Measurements from ENCODE around the gene ORC5. TPM values are rescaled to one million over a fixed set of nuclear protein-coding genes. Genes with fewer than 3 reads are reported as not detected.

The ORC5 gene
- total RNA-seq, 1 experiment from 2014 or later = 25.9 TPM

- peaks cover 2% of the 10 kb centered on the region; the same call in 1 of the 2 replicates for H3K27me3 Mint-ChIP-seq (ENCODE audit: low read depth)
- WGBS (ENCODE audit: extremely low coverage, insufficient read length, low lambda C conversion rate) = no CpG with 5 or more reads among the region's 3 CpGs
These were observed 83.3 kb downstream of the ORC5 start for GRCh38 chr7:104124469-104124868.

More at GRCh38 chr7:104124469-104124868, 83.3 kb downstream of the ORC5 start:
- H4K91ac ChIP-seq (ENCODE audit: insufficient read length, low read depth, low read length) = no peak overlapping the region
- H3K14ac ChIP-seq (ENCODE audit: insufficient read depth, low read length) = no peak overlapping the region
- no peaks in the 10 kb centered on the region; the same call in 1 of the 2 replicates for H3K4me1 ChIP-seq (ENCODE audit: insufficient read depth, low read length)
- Mint-ChIP-seq H3K9me3 (no peaks in the 10 kb centered on the region), H3K4me3 (no peak overlapping the region), H3K36me3 (ENCODE audit: insufficient read depth in 1 of 3, low read depth in 3 of 3) (peaks cover 0 to 12% (median 4%) of the 10 kb centered on the region in 3 experiments; a peak in 6 of 7 replicates), H3K27ac (no peak overlapping the region), H3K4me1 (0 out of 4 replicates have a peak, but pooled peaks cover 0 to 2% of the 10 kb centered on the region in 2 experiments)
- H3K18ac ChIP-seq (ENCODE audit: insufficient read length, low read depth, low read length) = no peak overlapping the region
- DNase-seq = no peak
- no peaks in the 10 kb centered on the region for H3K79me2 ChIP-seq (ENCODE audit: insufficient read depth, low read length)
- H3K9ac ChIP-seq (ENCODE audit: extremely low read depth, insufficient read length, low read length) = no peak overlapping the region
- H3K79me1 ChIP-seq (ENCODE audit: insufficient read depth, low read depth, low read length, poor library complexity, severe bottlenecking) = no peaks in the 10 kb centered on the region
- no peak overlapping the region for H2BK12ac ChIP-seq (ENCODE audit: insufficient read length, low read depth, low read length)
- H3K27ac ChIP-seq (ENCODE audit: insufficient read length, low read depth, low read length) = no peak overlapping the region
- no peak overlapping the region for H2AFZ ChIP-seq (ENCODE audit: low read length)
- no peak overlapping the region for H2BK20ac ChIP-seq (ENCODE audit: low read depth, low read length, poor library complexity, severe bottlenecking)
- H2BK120ac ChIP-seq (ENCODE audit: low read depth, low read length, poor library complexity, severe bottlenecking) = no peak overlapping the region
- no peak overlapping the region for H3T11ph ChIP-seq (ENCODE audit: low read length)
- no peak overlapping the region for H3K4ac ChIP-seq (ENCODE audit: low read depth, low read length)
- no peak overlapping the region for H2BK15ac ChIP-seq (ENCODE audit: low read depth, low read length)
- no peak overlapping the region for H3K23ac ChIP-seq (ENCODE audit: insufficient read length, low read depth, low read length)
- H3K56ac ChIP-seq (ENCODE audit: insufficient read length, low read depth, low read length) = no peak overlapping the region
- no peak for TF ChIP-seq CTCF (conservative IDR thresholded peaks at IDR 0.05)
- no peak overlapping the region for H2AK5ac ChIP-seq (ENCODE audit: insufficient read length, low read length)
- H4K20me1 ChIP-seq (ENCODE audit: control insufficient read depth, insufficient read depth, insufficient read length) = no peaks in the 10 kb centered on the region
- H4K5ac ChIP-seq (ENCODE audit: insufficient read length, low read depth, low read length) = no peak overlapping the region
- no peak overlapping the region for H4K8ac ChIP-seq (replicated peaks; ENCODE audit: insufficient read length, low read depth, low read length)
- no peaks in the 10 kb centered on the region for H3K23me2 ChIP-seq (ENCODE audit: insufficient read length, low read depth, low read length, poor library complexity, severe bottlenecking)
- no peak overlapping the region for H2BK5ac ChIP-seq (ENCODE audit: insufficient read length, low read length)
- no peaks in the 10 kb centered on the region for H3K27me3 ChIP-seq (ENCODE audit: insufficient read depth, low read length)
- H3K9me3 ChIP-seq (ENCODE audit: control insufficient read depth, low read depth, low read length) = no peaks in the 10 kb centered on the region
- H3K4me2 ChIP-seq (ENCODE audit: insufficient read depth, insufficient read length, low read length) = no peak overlapping the region
